Astrocyte of the spinal cord (primary cell): ENCODE measurements around the gene GNG13.

ENCODE experiments used
- DNase-seq: peaks from one replicate; pipeline ENCODE4 v3.0.0; 2011; ENCODE audit warnings: low read depth, low spot score
- H3K4me3 ChIP-seq: 2 replicates; pipeline ENCODE4 v1.5.1; 2011; ENCODE audit warnings: low read depth, mild to moderate bottlenecking, low read length, moderate library complexity
- CTCF ChIP-seq: IDR thresholded peaks from 2 replicates; pipeline ENCODE4 v1.5.1; 2012; ENCODE audit warnings: low read depth, mild to moderate bottlenecking, low read length, inconsistent platforms
- in situ Hi-C: cut with HindIII; loops from 2 replicates; pipeline ENCODE4 v1.10.0; 2017; ENCODE audit warnings: low sequenced_read_pairs

GNG13 gene

GRCh38 chr16:813916-814412 lies 13.4 kb upstream of the GNG13 start:
- TF ChIP-seq CTCF: no peak
- no peak for DNase-seq
- H3K4me3 ChIP-seq: no peak overlapping the region
- in situ Hi-C loops: no loop called here

DNA sequence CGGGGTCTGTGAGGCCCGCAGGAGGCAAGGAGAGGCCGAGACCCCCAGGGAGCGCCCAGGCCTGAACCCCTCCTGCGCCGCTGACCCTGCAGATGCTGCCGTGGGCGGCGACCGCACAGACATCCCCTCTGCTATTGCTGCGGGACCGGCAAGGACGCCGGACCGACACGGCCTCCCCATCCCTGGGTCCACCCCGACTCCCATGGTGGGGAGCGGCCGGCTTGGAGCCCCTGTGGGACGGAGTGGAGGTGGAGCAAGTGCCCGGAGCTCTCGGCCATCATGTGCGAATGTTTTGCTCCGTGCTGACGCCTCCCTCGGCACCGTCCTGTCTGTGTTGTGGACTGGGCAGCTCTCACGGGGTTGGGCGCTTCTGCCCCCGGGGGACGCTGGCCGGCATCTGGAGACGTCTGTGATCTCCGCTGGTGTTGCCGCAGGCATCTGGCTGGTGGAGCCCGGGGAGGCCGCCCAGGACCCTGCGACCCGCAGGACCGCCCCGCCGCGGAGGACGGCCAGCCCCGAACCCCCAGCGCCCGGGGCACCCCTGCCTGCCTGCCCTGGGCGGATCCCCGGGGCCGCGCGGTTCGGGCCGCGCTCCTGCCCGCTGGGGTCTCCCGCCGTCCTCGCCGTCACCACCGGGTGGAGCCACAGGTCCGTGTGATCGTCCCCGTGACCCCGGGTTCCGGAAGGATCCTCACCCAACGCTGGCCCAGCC lies 12.8 kb upstream of the GNG13 start:
- TF ChIP-seq CTCF: peak; percentile 56
- H3K4me3 ChIP-seq: no peak overlapping the region
- DNase-seq: no peak
- in situ Hi-C loops: no loop called here

DNA sequence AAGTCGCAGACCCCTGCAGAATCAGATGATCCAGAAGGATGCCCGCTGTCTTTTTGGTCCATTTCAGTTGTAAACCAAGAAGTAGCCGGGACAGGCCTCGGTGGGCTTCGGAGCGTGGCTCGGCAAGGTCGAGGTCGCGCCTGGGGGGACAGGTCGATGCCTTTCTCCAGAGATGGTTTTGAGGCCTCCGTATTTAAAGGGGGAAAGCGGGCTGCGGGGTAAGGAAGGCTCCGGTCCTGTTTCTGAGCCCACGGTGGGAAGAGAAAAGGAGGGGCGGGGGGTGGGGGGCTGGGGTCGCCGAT lies 7.5 kb upstream of the GNG13 start:
- no peak for TF ChIP-seq CTCF

GRCh38 chr16:807347-808084 lies 7.0 kb upstream of the GNG13 start:
- H3K4me3 ChIP-seq: peak overlapping the region; percentile 71
- in situ Hi-C loops: no loop called here
- peak; percentile 90 for DNase-seq
- TF ChIP-seq CTCF: no peak

More for the DNA sequence above, 7.5 kb upstream of the GNG13 start:
- peak overlapping the region; percentile 60 for H3K4me3 ChIP-seq
- no peak for DNase-seq
- in situ Hi-C loops: no loop called here

DNA sequence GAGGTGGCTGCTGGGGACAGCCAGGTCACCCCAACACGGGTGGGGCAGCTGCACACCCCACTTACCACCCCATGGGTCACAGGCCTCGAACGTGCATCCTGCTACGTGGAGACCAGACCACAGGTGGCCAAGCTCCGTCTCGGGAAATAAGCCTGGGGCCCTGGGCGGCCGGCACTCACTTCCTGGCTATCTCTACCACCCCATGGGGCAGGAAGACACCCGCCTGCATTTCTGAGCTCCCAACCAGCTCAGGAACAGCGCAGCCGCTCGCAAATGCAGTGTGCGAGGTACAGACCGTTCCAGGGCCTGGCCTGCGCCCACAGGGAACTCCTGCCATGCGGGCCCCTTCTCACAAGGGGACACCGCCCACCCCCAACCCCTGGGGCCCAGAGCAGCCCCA lies 4.9 kb upstream of the GNG13 start:
- no peak for DNase-seq
- in situ Hi-C loops: no loop called here
- no peak for TF ChIP-seq CTCF
- H3K4me3 ChIP-seq: no peak overlapping the region

- in situ Hi-C loops: no loop called here
These were observed 3.9 kb upstream of the GNG13 start for GRCh38 chr16:804193-805048.

More at GRCh38 chr16:804193-805048, 3.9 kb upstream of the GNG13 start:
- no peak for TF ChIP-seq CTCF
- no peak for DNase-seq
- H3K4me3 ChIP-seq: no peak overlapping the region
